Stimulated activated CD8-positive, alpha-beta memory T cell treated with anti-CD3 and anti-CD28 coated beads, Interleukin-7, amount 100 ng/mL, for 4 hours (primary cell): ENCODE results near the gene FASTK.

ENCODE experiments used
- DNase-seq, 2 donors: peaks; one replicate each; pipeline ENCODE4 v3.0.0-alpha.2; 2020; ENCODE audit warnings: low read depth in 2 of 2

FASTK gene

DNA sequence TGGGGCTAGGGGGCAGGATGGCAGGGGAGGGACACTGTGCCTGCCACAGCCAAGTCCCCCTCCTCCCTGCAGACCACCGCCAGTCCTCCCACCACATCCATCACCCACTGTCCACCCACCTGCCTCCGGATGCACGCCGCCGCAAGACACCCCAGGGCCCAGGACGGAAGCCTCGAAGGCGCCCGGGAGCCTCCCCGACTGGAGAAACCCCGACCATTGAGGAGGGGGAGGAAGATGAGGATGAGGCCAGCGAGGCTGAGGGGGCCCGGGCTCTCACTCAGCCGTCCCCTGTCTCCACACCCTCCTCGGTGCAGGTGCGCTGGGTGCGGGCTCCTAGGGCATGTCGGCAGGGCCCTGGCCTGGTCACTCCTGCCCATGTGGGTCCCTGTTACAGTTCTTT lies 16.2 kb downstream of the FASTK start:
- DNase-seq: no peak

DNA sequence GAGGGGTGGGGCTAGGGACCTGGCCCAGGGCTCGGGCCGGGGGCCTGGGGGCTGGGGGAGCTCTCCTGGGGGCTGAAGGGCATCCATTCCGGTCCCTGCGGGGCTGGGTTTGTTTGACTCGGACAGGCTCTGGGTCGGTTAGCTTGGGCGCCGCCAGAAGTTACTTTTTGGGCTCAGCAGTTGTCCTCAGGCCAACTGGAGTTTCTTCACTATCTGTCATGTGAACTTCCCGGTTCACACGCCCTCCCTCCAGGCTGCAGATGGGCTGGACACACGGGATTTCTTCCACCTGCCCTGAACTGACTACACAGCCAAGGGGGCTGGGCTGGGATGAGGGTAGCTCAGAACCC lies 17.4 kb downstream of the FASTK start:
- no peak for DNase-seq

DNA sequence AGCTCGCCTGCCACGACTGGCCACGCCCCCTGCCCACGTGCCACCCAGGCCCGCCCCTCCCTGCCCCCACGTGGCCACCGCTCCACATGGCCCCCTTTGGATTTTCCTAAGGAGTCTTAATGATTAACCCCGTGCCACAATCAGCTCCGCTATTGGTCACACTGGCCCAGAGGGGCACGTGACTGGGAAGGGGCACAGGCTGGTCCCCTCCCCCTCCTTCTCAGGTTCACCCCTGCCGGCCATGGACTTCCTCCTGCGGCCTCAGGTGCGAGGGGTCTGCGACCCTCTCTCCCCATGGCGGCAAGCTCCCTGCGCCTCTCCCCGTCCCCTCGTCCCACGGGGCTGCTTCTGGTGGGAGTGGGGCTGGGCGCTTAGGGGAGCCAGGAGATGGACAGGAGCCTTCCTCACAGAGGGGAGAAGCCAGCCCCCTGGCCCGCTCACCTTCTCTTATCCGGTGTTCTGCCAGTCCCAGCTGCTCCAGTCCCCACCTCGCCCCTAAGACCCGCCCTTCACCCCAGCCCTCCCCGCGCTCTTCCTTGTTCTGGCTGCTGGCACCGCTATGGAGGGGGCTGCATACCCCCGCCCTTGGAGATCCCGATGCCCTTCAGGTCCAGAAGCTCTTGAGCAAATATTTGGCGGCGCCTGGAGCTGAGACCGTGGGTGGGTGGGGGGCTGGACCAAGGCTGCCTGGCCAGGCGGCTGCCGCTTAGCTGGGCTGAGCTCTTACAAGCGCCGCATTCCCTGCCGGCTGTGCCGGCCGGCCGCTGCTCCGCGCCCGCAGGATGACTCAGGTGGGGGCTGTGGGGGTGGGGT lies 18.0 kb downstream of the FASTK start:
- DNase-seq: no peak

DNA sequence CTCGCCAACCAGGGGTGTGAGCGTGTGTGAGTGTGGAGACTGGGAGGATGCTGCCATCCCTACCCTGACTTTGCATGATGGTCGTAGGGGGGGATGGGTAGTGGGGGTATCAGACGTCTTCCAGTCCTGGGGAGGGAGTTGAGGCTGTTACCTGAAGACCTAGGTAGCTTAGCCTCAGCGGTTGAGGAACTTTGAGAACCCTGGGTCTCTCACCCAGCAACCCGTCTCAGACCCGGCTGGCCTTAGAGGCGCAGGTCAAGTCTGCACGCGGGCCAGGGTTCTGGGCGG lies 18.6 kb downstream of the FASTK start:
- DNase-seq: no peak

DNA sequence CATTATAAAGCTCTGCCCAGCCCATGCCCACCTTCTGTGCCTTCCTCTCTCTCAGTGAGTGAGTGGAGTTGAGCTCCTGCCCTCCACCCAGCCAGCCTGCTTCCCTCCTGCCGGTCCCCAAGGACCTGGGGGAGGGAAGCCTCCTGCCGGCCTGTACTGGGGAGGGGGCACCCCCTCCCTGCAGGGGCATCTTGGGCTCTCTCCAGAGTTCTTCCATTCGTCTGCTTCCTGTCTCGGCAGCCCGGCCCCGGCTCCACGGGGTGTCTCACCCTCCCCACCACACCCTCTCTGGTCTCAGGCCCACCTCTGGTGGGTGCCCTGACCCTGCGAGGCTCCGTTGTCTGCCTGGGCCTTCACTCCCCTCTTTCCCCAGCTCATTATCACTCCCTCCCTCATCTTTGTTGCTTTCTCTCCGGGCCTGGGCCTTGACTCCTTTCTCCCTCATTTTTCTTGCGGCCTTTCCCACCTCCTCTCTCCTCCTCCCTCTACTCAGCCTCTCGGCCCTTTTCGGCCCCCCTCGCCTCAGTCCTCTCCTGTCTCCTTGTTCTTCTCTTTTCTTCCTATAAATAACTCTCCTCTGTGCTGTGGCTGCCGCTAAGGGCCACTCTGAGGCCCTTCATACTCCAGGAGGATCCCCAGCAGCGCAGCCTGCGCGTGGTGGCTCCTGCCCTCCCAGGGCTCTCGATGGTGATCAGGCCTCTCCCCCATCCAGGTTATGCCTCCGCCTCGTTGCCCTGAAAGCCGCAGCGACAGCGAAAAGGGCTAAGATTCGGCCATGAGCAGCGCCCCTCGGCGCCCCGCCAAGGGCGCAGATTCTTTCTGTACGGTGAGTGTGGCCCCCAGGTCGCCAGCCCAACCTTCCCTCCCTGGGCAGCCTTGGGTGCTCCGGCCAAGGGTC lies 19.1 kb downstream of the FASTK start:
- no peak for DNase-seq

DNA sequence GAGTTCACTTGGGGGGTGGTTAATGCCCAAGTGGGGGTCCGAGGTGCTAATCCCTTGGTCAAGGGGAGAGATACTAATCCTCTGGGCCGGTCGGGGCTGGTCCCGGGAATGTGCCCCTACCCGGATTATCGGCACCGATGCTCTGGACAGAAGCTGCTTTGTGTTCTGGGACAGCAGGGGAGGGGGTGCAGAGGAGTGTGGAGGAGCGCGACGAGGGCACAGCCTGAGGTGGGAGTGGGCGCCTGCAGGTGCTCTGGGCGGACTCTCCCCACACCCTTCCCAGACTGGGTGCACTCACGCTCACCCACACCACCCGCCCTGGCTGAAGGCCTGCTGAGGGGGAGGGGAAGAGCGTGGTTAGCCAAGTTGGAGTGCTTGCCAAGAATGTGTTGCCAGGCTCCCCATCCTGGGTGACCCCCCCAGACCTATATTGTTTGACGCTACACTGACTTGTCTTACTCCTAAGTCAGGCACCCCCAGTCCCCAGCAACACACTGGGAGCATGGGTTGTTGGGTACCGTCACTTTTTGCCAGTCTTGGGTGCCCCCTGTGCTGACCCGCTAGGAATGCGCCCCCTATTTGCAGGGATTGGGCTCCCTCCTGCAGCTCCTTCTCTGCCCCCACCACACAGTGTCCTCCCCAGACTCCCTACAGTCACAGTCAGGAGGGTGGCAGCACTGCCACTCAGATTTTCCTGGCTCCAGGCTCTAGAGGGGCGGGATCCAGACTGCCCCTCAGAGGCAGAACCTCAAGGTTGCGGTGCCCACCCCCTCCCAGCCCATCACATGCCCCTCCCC lies 20.0 kb downstream of the FASTK start:
- DNase-seq: no peak

DNA sequence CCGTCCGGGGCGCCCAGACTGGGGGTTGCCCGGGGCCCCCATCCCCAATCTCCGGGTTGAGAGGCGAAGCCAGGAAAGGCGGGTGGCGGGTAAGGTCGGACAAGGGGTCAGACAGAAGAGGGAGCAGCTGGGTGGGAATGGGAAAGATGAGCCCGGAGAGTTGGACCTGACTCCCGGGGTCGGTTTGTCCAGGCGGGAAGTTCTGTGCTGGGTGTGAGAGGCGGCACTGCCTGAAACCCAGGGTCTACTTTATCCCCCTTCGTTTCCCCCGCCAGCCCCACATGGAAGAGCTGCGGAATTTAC lies 20.5 kb downstream of the FASTK start:
- DNase-seq: no peak

DNA sequence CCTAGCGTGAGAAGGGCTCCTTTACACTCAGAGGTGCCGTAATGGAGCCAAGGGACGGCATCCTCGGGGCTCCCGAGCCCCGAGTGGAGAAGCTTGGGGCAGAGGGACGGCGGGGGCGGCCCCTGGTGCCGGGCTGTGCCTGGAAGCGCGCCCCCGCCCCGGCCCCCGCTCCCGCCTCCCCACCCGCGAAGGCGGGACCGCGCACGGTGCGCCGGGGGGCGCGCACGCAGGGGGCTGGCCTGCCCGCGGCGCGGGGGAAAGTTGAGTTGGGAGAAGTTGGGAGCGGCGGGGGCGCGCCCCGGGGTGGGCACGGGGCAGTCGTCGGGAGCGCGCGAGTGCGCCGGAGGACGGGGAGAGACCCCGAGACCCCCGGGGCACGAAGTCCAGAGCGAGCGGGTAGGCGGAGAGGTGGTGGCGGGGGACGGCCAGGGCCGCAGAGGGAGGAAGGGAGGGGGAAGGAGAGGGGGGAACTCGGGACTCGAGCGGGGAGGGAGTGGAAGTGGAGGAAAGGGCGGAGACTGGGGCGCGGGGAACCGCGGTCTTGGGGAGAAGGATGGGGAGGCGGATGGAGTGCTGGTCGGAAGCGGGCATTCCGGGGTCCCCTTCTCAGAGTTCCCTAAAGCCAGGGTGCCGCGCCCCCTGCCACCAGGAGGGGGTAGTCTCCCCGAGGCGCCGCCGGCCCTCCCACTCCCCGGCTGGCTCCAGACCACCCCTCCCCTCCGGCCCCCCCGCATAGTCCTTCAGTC lies 21.1 kb downstream of the FASTK start, which contains the start of gene SLC4A2:
TSS of gene SLC4A2 (plus strand) at position 223 of the 746 bp plus-strand sequence. CDS start 2,399 bp downstream, outside the sequence.
- DNase-seq: peak in 1 of 2 donors; percentile 73

DNA sequence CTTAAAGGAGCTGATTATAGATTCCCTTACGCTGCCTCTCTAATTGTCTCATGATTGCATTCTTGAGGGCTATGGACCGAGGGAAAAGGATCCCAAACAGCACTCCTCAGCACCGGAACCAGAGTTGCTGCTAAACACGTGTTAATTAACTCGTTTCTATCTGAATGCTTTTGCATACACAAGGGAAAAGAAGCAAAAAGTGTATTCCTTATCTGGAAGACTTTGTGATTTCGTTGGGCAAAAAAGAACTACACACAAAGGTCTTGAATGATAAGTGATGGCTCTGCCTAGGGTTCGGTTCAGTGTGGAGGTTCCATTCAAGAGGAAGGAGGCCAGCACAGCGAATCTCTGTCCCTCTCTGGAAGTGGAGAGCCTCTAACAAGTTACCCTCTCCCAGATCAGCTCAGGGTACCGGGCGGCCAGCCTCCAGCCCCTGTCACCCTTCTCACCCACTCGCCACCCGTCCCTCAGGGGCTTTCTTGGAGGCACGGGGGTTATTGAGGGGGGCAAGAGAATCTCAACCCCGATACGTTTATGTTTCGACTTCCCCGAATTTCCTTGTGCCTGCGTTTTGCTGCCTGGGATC lies 21.7 kb downstream of the FASTK start:
- DNase-seq: no peak

DNA sequence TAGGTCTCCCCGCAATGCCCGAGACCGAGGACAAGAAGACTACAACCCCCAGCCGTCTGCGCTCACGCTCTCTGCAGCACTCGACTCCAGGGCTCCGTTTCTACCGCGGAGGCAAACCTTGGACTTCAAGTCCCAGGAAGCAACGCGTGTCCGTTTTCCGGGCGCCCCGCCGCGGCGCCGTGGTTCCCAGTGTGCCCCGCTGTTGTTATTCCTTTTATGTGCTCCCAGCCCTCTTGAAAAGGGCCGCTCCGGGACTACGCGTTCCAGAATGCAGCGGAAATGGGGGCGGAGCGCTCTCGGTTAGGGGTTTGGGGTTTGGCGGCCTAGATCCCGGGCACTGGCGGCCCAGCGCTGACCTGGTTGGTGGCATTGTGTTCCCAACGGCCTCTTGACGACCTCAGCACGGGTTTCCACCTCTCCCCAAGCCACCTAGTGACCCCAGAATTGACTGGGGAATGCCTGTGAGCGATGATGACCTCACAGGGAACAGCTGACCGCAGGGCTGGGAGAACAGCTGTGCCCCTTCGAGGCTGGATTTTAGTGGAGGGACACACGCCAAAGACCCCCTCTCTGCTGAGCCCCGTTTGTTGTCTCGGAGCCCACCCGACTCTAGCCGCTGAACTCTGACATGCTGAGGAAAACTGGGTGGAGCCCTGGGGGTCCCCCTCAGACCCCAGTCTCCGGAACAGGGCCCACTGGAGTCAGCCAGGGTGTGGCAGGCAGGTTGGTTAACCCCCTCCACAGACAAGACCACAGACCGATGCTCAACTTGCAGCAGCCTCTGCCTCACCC lies 22.4 kb downstream of the FASTK start:
- peak; percentile 95 to 96 for DNase-seq

DNA sequence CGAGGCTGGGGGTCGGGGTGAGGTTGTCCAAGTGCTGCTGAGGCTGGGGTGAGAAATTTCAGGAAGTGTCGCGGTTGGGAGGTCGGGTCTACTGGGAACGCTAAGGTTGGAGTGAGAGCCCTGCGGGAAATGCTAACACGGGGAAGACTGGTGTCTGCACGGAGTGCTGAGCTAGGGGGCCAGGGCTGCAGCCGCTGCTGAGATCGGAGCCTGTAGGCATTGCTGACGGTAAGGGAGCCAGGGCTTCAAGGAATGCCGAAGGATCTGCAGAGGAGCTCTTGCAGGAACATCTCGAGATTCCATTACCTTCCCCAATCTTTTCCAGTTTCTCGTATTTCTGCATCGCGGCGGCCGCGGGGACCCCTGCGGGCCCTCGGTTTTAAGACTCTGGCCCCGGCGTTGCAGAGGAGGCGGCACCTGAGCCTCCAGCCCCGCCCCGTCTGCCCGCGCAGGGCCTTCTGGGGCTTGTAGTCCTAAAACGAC lies 23.1 kb downstream of the FASTK start, which contains the start of gene CDK5:
TSS of gene CDK5 (minus strand) at position 392 of the 483 bp plus-strand sequence. CDS start at position 343, 49 bp downstream.
- no peak for DNase-seq

DNA sequence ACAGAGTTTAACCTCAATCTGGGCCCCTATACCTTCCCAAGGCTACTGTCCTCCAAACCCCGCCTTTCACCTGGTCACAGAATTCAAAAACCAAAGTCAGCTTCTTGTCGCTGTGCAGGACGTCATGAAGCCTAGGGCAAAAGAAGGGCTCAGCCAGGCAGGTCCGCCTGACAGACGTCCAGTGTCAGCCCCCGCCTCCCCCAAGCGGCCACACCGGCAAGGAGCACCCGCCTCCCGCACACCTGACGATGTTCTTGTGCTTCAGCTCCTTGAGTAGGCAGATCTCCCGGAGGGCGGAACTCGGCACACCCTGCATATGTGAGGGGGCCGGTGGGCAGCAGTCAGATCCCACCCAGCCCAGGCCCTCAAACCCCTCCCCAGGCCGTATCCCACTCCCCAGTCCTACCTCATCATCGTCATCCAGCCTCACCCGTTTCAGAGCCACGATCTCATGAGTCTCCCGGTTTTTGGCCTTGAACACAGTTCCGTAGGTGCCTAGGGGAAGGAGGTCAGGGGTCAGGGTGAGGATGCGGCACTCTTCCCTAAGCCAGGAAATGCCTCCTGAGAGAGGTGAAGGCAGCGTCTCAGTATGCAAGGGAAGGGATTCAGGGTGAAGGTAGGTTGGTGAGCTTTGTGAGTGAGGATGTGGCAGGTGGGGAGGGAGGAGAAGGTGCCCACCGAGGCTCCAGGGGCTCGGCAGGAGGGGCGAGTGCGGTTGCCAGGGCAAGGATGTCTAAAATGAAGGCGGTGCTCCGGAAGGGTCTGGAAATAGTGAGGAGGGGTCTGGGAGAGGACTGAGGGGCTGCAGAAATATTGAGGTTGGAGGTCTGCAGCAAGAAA lies 23.7 kb downstream of the FASTK start:
- DNase-seq: no peak

DNA sequence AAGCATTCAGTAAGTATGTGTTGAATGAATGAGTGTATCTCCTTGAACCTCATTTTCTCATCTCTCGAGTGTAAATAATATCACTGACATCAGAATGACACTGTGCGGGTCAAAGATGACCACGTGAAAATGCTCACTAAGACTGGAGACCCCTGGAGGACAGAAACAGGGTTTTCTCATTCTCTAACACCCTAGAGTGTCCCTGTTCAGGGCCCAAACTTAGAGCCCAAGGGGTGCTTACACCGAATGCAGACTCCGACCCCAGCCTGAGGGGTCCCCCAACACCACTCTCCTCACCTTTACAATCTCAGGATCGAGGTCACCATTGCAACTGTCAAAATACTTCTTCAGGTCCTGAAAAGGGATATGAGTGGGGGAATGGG lies 24.3 kb downstream of the FASTK start:
- no peak for DNase-seq

DNA sequence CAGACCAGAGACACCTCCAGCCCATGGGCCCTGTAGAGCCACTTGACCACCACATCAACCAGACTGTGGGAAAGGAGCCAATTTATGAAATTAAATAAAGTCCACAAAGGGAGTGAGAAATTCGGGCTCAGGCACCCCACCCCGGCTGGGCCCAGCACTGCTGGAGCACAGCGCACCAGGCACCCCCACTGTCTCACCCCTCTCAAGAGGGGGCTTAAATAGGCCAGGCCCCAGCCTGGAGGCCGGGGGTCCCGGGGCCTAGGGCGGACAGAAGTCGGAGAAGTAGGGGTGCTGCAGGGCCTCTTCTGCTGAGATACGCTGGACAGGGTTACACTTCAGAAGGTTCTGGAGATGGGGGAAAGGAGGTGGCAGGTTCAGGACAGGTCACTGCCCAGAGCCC lies 26.9 kb downstream of the FASTK start:
- DNase-seq: no peak

DNA sequence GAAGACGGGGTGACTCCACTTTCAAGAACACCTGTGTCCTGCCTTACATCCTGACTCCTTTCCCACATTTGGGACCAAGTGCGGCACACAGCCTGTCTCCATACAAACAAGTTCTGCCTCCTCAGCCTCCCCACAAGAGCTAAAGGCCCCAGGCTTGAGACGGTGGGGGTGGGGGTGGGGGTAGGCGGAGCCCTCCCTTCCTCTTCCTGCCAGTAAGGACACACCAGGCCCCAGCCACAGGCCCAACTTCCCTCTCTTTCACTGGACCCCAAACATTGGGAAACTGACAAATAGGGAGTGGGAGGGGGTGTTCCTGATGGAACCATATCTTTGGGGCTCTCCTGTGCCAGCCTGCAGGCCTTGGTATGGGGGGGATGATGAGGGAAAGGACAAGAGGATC lies 27.5 kb downstream of the FASTK start:
- no peak for DNase-seq

DNA sequence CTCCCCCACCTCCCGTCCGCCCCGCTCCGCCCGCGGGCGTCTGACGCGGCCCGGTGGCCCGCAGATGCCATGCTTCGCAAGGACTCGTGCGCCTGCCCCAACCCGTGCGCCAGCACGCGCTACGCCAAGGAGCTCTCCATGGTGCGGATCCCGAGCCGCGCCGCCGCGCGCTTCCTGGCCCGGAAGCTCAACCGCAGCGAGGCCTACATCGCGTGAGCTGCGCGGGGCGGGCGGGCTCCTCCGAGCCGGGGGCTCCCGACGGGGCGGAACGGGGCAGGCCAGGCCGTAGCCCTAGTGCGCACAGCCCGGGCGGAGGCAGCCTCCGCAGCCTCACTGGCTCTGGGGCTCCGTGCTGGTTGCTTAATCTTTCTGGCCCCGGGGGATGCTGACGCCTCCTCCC lies 29.5 kb downstream of the FASTK start:
- peak in 1 of 2 donors; percentile 30 for DNase-seq

DNA sequence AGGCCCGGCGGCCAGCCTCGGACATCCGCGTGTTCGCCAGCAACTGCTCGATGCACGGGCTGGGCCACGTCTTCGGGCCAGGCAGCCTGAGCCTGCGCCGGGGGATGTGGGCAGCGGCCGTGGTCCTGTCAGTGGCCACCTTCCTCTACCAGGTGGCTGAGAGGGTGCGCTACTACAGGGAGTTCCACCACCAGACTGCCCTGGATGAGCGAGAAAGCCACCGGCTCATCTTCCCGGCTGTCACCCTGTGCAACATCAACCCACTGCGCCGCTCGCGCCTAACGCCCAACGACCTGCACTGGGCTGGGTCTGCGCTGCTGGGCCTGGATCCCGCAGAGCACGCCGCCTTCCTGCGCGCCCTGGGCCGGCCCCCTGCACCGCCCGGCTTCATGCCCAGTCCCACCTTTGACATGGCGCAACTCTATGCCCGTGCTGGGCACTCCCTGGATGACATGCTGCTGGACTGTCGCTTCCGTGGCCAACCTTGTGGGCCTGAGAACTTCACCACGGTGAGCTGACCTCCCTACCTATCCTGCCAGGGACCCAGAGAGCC lies 31.6 kb downstream of the FASTK start:
- no peak for DNase-seq

DNA sequence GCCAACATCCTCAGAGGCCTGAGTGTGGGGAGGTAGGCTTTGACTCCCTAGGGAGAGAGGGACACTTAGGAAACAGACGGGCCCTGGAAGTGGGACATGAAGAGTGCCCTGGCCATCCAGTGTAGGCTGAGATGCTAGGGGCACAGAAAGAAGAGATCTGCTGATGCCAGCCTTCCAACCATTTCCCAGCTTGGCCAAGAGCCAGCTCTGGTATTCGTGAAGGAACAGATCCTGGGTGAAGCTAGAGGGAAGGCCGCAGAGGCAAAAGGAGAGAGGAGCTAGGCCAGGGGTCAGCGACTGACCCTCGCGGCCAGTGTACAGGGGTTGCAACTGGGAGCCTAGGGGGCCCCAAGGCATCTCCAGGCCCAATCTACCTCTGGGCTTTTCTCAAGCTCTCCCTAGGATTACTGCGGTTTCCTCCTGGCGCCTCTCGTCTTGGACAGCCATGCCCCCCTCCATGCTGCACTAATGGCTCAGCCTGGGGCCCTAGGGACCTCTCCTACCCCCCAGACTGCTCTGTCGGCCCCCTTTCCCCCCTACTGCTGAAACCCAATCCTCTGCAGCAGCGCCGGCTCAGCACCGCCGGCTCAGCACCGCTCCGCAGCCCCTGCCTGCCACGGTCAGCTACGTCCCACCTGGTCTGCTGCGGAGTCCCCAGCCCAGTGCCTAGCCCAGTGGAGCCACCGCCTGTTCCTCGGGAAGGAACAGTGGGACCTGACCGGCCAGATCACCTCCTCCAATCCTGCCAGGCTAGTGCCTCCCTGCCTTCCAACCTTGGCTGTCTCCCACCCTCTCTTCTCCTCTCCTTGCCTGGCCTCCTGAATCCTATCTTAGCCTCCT lies 32.4 kb downstream of the FASTK start, which contains the start of gene ASIC3:
TSS of gene ASIC3 (plus strand) at position 556 of the 840 bp plus-strand sequence. CDS start 355 bp downstream, outside the sequence.
- DNase-seq: no peak
